Measurements from ENCODE around the gene GOSR2. TPM values are rescaled to one million over a fixed set of nuclear protein-coding genes. Genes with fewer than 3 reads are reported as not detected.

The GOSR2 gene
- total and polyA plus RNA-seq, 9 of the 15 experiments (the other 6 are each of a cell fraction or from before 2014, with no cell fraction given), result 32.7 to 96.3 (median 48.9) TPM

- no peak for TF ChIP-seq HNRNPK (IDR thresholded peaks at IDR 0.05; ENCODE audit: low read depth, low read length, poor library complexity, severe bottlenecking)
- TF ChIP-seq ZMIZ1 (IDR thresholded peaks at IDR 0.05; ENCODE audit: low read depth in 2 of 2, low read length in 2 of 2), result no peak
- TF ChIP-seq RBM34 (IDR thresholded peaks at IDR 0.05; ENCODE audit: borderline replicate concordance, insufficient read depth, low read length), result no peak
- TF ChIP-seq SAP30 (IDR thresholded peaks at IDR 0.05; ENCODE audit: borderline replicate concordance, insufficient read depth, low read depth, low read length, poor library complexity, severe bottlenecking), result no peak
Observed at GRCh38 chr17:46894024-46894423, 28.9 kb upstream of the GOSR2 start (continued).

DNA sequence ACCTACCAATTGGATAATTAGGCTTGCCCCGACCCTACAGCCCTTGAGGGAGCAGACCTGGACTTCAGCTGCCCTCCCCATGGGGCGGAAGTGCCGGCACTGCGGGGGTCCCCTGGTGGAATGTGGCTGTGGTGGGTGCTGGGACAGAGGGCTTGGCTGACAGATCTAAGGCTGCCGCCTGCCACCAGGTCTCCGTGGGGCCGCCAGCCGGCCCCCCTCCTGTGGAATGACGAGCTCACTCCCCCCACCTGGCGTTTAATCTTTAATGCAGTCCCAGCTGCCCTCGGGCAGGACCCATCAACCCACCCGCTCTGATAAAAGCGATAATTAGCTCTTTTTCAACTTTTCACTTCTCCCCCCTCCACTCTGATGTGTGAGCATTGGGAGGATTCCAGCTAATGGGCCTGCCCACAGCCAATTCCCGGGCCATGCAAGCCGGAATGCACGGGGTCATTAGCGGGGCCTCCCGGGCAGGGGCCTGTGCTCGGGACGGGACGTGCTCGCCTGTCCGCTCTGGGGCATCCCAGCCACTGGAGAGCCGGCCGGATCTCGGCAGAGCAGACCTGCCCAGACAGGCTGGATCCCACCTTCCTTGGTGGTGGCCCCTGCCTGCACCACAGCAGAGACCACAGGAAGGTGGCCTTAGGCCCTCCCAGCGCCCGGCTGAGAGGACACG lies 28.3 kb upstream of the GOSR2 start:
- peak overlapping the region in 1 of 2 experiments; percentile 20; a peak in 2 of 4 replicates for H3K9ac ChIP-seq (ENCODE audit: insufficient read depth in 1 of 2, low read depth in 2 of 2, low read length in 2 of 2)
- CTCF ChIA-PET (ENCODE audit: low intra/inter-chr PET ratio), result interaction anchor here (0.5 kb wide), 1 partner anchor 1466 kb away, joined by 3 read pairs; no protein-coding TSS in a partner anchor
- in situ Hi-C loops (cut with MboI), result no loop called here
- H3K4me2 ChIP-seq (ENCODE audit: insufficient read depth, low read length), result no peak overlapping the region
- H3K9me3 ChIP-seq (replicated peaks; ENCODE audit: control insufficient read depth, insufficient read depth, low read depth, low read length), result peaks cover 4% of the 10 kb centered on the region; the same call in 1 of the 2 replicates
- H3K4me3 ChIP-seq, result no peak overlapping the region
- H2AFZ ChIP-seq (ENCODE audit: low read depth, low read length), result no peak overlapping the region
- ATAC-seq (no peak; the same call in 2 of the 3 replicates), DNase-seq (ENCODE audit: extremely low read depth in 1 of 4, low spot score in 3 of 4) (peak in 2 of 4 experiments; percentile 33 to 39), FAIRE-seq (no peak)
- H3K27me3 ChIP-seq (ENCODE audit: control insufficient read depth in 2 of 2, insufficient read depth in 2 of 2, low read length in 2 of 2), result peaks cover 39 to 76% of the 10 kb centered on the region in 2 experiments
- H3K79me2 ChIP-seq (ENCODE audit: control insufficient read depth, insufficient read depth, low read length), result no peaks in the 10 kb centered on the region
- peaks cover 5 to 23% of the 10 kb centered on the region in 2 experiments; a peak in 4 of 5 replicates for H3K4me1 ChIP-seq (replicated peaks in 1 of 2; ENCODE audit: control insufficient read depth in 2 of 2, insufficient read depth in 2 of 2, low read length in 2 of 2)
- POLR2A ChIA-PET, result interaction anchor here (0.9 to 1.7 kb wide), 3 partner anchors 12 to 189 kb away, joined by 3 to 4 read pairs (median 3); no protein-coding TSS in a partner anchor
- intact Hi-C loops (cut with micrococcal nuclease), result no loop called here
- peaks cover 5% of the 10 kb centered on the region; the same call in 1 of the 2 replicates for H4K20me1 ChIP-seq (replicated peaks; ENCODE audit: control insufficient read depth, insufficient read depth, low read length)
- no peak overlapping the region for H3K27ac ChIP-seq (ENCODE audit: extremely low read depth, low read depth, low read length)
- BruUV-seq (replicated peaks), result no TSS peak
- no peaks in the 10 kb centered on the region for H3K36me3 ChIP-seq (ENCODE audit: control insufficient read depth, insufficient read depth, low read length)
- H3K9me1 ChIP-seq (ENCODE audit: control insufficient read depth, insufficient read depth, low read length), result no peaks in the 10 kb centered on the region
- WGBS (ENCODE audit: insufficient coverage, low coverage, missing lambda C conversion rate), result 27% methylated on average over 29 of the region's 29 CpGs
- TF ChIP-seq ZNF584 (CRISPR knock-in tag; IDR thresholded peaks at IDR 0.05; ENCODE audit: low read depth), result no peak
- TF ChIP-seq PHTF2 (CRISPR knock-in tag; IDR thresholded peaks at IDR 0.05), result no peak
- no peak for TF ChIP-seq ARID3A (IDR thresholded peaks at IDR 0.05; ENCODE audit: borderline replicate concordance, low read depth, low read length)
- TF ChIP-seq ZBED1 (IDR thresholded peaks at IDR 0.05), result no peak
- TF ChIP-seq MAFK (IDR thresholded peaks at IDR 0.05; ENCODE audit: low read length), result no peak
- TF ChIP-seq HDAC3 (IDR thresholded peaks at IDR 0.05; ENCODE audit: borderline replicate concordance, partially characterized antibody), result no peak
- TF ChIP-seq, protein P1, sequence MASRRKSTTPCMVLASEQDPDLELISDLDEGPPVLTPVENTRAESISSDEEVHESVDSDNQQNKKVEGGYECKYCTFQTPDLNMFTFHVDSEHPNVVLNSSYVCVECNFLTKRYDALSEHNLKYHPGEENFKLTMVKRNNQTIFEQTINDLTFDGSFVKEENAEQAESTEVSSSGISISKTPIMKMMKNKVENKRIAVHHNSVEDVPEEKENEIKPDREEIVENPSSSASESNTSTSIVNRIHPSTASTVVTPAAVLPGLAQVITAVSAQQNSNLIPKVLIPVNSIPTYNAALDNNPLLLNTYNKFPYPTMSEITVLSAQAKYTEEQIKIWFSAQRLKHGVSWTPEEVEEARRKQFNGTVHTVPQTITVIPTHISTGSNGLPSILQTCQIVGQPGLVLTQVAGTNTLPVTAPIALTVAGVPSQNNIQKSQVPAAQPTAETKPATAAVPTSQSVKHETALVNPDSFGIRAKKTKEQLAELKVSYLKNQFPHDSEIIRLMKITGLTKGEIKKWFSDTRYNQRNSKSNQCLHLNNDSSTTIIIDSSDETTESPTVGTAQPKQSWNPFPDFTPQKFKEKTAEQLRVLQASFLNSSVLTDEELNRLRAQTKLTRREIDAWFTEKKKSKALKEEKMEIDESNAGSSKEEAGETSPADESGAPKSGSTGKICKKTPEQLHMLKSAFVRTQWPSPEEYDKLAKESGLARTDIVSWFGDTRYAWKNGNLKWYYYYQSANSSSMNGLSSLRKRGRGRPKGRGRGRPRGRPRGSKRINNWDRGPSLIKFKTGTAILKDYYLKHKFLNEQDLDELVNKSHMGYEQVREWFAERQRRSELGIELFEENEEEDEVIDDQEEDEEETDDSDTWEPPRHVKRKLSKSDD (conservative IDR thresholded peaks at IDR 0.05; ENCODE audit: low read length), result no peak
